C4-2B (cell line): Measurements from ENCODE around the gene GPR183.

Source experiments
- H3K27ac ChIP-seq: fragments of 450-650 bp; 2 replicates; pipeline ENCODE4 v1.5.1; 2017
- ZFX ChIP-seq: fragments of 450-650 bp; IDR thresholded peaks from 2 replicates; pipeline ENCODE4 v1.6.1; 2017
- TF ChIP-seq, protein P1 (sequence below): fragments of 450-650 bp; conservative IDR thresholded peaks from 2 replicates; pipeline ENCODE4 v1.5.1; 2017; ENCODE audit warnings: mild to moderate bottlenecking

Gene GPR183

GRCh38 chr13:99302637-99303505, 4.3 kb downstream of the GPR183 start:
- H3K27ac ChIP-seq, result no peak overlapping the region
- TF ChIP-seq, protein P1, sequence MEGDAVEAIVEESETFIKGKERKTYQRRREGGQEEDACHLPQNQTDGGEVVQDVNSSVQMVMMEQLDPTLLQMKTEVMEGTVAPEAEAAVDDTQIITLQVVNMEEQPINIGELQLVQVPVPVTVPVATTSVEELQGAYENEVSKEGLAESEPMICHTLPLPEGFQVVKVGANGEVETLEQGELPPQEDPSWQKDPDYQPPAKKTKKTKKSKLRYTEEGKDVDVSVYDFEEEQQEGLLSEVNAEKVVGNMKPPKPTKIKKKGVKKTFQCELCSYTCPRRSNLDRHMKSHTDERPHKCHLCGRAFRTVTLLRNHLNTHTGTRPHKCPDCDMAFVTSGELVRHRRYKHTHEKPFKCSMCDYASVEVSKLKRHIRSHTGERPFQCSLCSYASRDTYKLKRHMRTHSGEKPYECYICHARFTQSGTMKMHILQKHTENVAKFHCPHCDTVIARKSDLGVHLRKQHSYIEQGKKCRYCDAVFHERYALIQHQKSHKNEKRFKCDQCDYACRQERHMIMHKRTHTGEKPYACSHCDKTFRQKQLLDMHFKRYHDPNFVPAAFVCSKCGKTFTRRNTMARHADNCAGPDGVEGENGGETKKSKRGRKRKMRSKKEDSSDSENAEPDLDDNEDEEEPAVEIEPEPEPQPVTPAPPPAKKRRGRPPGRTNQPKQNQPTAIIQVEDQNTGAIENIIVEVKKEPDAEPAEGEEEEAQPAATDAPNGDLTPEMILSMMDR, result no peak
- no peak for TF ChIP-seq ZFX

DNA sequence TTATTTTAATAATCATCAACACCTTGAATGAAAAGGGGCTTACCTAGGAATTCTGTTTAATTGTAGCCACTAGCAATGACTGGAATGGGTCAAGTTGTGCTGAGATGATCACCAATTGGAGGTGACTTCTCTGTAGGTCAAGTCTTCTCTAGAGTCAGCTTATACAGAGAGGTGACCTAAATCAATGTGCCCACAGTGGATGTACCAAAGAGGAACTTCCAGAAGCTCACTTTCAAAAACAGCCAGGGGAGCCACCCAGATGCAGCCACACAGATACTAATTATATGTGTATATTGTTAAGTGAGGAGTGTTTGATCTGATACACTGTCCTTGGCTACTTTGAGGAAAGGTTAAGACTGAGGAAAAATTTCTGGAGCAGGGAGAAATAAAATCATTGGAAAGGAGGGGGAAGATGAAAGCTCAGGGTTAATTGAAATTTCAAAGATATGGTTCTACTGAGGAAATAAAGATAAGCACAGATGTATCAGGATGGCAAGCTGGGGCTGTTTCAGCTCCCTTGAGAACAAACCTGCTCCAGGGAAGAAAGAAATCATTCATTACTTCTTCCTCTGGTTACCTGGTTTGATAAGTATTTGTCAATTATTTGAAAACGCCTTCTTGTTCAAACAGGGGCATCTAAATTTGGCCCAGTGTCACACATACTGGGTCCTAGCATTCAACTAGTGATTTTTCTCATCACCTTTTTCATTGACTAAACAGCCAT, 5.1 kb downstream of the GPR183 start:
- H3K27ac ChIP-seq, result no peak overlapping the region
- TF ChIP-seq, protein P1, result no peak
- no peak for TF ChIP-seq ZFX

- TF ChIP-seq ZFX, result no peak
- TF ChIP-seq, protein P1, result no peak
- no peak overlapping the region for H3K27ac ChIP-seq
Measured at GRCh38 chr13:99301056-99301838, 6.0 kb downstream of the GPR183 start.

DNA sequence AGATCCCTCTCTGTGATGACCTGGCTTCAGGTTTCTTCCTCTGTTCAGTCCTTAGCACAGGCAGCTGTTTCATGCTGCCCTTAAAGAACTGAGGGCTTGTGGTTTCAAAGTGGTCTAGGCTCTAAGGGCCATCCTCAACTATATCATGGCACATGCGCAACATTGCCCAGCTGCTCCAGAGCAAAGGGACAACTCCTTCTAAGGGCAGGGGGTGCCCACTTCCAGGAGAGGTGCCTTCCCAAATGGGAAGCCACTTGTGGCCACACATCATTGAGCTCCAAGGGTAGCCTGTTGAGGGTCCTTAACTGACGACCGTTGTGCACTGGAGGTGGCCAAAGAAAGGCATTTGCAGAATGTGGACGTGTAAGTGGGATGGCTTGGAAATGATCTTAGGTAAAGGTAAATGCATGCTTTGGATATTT, 7.3 kb downstream of the GPR183 start:
- H3K27ac ChIP-seq, result no peak overlapping the region

GRCh38 chr13:99299256-99299919, 7.8 kb downstream of the GPR183 start:
- no peak overlapping the region for H3K27ac ChIP-seq
- TF ChIP-seq, protein P1, result no peak
- no peak for TF ChIP-seq ZFX

More for the DNA sequence above, 7.3 kb downstream of the GPR183 start:
- TF ChIP-seq ZFX, result no peak
- TF ChIP-seq, protein P1, result no peak

GRCh38 chr13:99298056-99298455, 9.1 kb downstream of the GPR183 start:
- TF ChIP-seq ZFX, result no peak
- TF ChIP-seq, protein P1, result no peak
- no peak overlapping the region for H3K27ac ChIP-seq
